Fibroblast of lung (primary cell): ENCODE measurements around the gene DPP7. TPM values are rescaled to one million over a fixed set of nuclear protein-coding genes. Genes with fewer than 3 reads are reported as not detected.

Experiments
- DNase-seq, 2 donors: peaks; one replicate each; pipeline versions ENCODE4 v3.0.0 to v3.0.0-alpha.2; 2010; ENCODE audit warnings: low read depth in 2 of 2
- H2AFZ ChIP-seq: 2 replicates; pipeline ENCODE4 v1.5.1; 2012; ENCODE audit warnings: low read length, control low read depth, inconsistent platforms
- H3K27ac ChIP-seq: 2 replicates; pipeline ENCODE4 v1.5.1; 2011; ENCODE audit warnings: low read length, control low read depth; ENCODE audit not compliant: insufficient read depth
- H3K27me3 ChIP-seq: 2 replicates; pipeline ENCODE4 v1.5.1; 2011; ENCODE audit warnings: mild to moderate bottlenecking, low read length; ENCODE audit not compliant: control insufficient read depth, insufficient read depth
- H3K36me3 ChIP-seq: 2 replicates; pipeline ENCODE4 v1.5.1; 2011; ENCODE audit warnings: low read length; ENCODE audit not compliant: control insufficient read depth, insufficient read depth
- H3K4me1 ChIP-seq: 2 replicates; pipeline ENCODE4 v1.5.1; 2011; ENCODE audit warnings: low read length; ENCODE audit not compliant: control insufficient read depth, insufficient read depth; ENCODE audit errors: extremely low read depth
- H3K4me2 ChIP-seq: 2 replicates; pipeline ENCODE4 v1.5.1; 2011; ENCODE audit warnings: low read length, control low read depth; ENCODE audit not compliant: insufficient read depth; ENCODE audit errors: extremely low read depth
- H3K4me3 ChIP-seq, 4 experiments: fragments of 200-600 bp in 1 of 4; sonication (generic) in 1 of 4; replicated peaks in 1 of 4; 2 replicates each; pipeline ENCODE4 v1.5.1; 2011 to 2016; ENCODE audit warnings: low read length in 4 of 4, low read depth in 3 of 4, mild to moderate bottlenecking in 3 of 4, control low read depth in 2 of 4, inconsistent platforms in 1 of 4, mixed read lengths in 1 of 4; ENCODE audit not compliant: insufficient read depth in 1 of 4; ENCODE audit errors: control extremely low read depth in 1 of 4
- H3K79me2 ChIP-seq: 2 replicates; pipeline ENCODE4 v1.5.1; 2012; ENCODE audit warnings: mild to moderate bottlenecking, low read length, inconsistent platforms; ENCODE audit not compliant: control insufficient read depth, insufficient read depth
- H3K9ac ChIP-seq: 2 replicates; pipeline ENCODE4 v1.5.1; 2011; ENCODE audit warnings: mild to moderate bottlenecking, low read length, control low read depth; ENCODE audit not compliant: insufficient read depth
- H3K9me3 ChIP-seq: 2 replicates; pipeline ENCODE4 v1.5.1; 2012; ENCODE audit warnings: low read depth, low read length; ENCODE audit not compliant: control insufficient read depth, insufficient read depth
- H4K20me1 ChIP-seq: 2 replicates; pipeline ENCODE4 v1.5.1; 2011; ENCODE audit warnings: low read length; ENCODE audit not compliant: control insufficient read depth, insufficient read depth; ENCODE audit errors: extremely low read depth
- CTCF ChIP-seq, 2 donors: IDR thresholded peaks in 1 of 2; conservative IDR thresholded peaks in 1 of 2; 1 replicate in 1 of 2; 2 replicates in 1 of 2; pipeline ENCODE4 v1.5.1; 2011 to 2012; ENCODE audit warnings: low read length in 2 of 2, control low read depth in 1 of 2, inconsistent platforms in 1 of 2, low read depth in 1 of 2, mild to moderate bottlenecking in 1 of 2
- EZH2 ChIP-seq: IDR thresholded peaks from 2 replicates; pipeline ENCODE4 v1.5.1; 2012; ENCODE audit warnings: low read length, control low read depth, mild to moderate bottlenecking; ENCODE audit errors: missing control alignments
- polyA plus RNA-seq, 2 donors: library from polyadenylated mRNA; depleted of rRNA in 1 of 2; stranded (reverse) in 1 of 2; unstranded in 1 of 2; fragments of >200 nt; gene quantifications; 2 replicates each; pipeline ENCODE4 v1.2.1, GENCODE V29; 2011 to 2012; ENCODE audit warnings: missing spikeins in 1 of 2
- total RNA-seq: library from RNA; depleted of rRNA; stranded (reverse); fragments of >200 nt; gene quantifications from 2 replicates; pipeline ENCODE4 v1.2.1, GENCODE V29; 2014

DPP7 gene
- total and polyA plus RNA-seq, 2 donors (not counting 1 experiment from before 2014, with no cell fraction given) = 28.6 to 126 TPM

GRCh38 chr9:137078701-137079400, 35.7 kb downstream of the DPP7 start:
- Histone ChIP-seq H3K4me2 (peak overlapping the region; percentile 75), H3K9ac (no peak overlapping the region), H3K4me1 (peaks cover 24% of the 10 kb centered on the region), H3K27me3 (no peaks in the 10 kb centered on the region), H3K36me3 (peaks cover 40% of the 10 kb centered on the region), H3K79me2 (peaks cover 22% of the 10 kb centered on the region), H3K4me3 (peak overlapping the region; percentile 61 to 80 (median 73)), H3K9me3 (no peaks in the 10 kb centered on the region), H2AFZ (no peak overlapping the region), H4K20me1 (no peaks in the 10 kb centered on the region), H3K27ac (no peak overlapping the region)
- no peak for TF ChIP-seq CTCF (conservative IDR thresholded peaks at IDR 0.05 in 1 of 2, IDR thresholded peaks at IDR 0.05 in 1 of 2; ENCODE audit: low read depth in 1 of 2, low read length in 2 of 2)
- DNase-seq = no peak

GRCh38 chr9:137077758-137078693, 36.5 kb downstream of the DPP7 start:
- peaks cover 22% of the 10 kb centered on the region for H3K79me2 ChIP-seq
- no peaks in the 10 kb centered on the region for H4K20me1 ChIP-seq
- H3K9me3 ChIP-seq = no peaks in the 10 kb centered on the region
- H3K4me3 ChIP-seq = peak overlapping the region; percentile 61 to 80 (median 73)
- no peak for DNase-seq
- no peak overlapping the region for H2AFZ ChIP-seq
- no peaks in the 10 kb centered on the region for H3K27me3 ChIP-seq
- no peak for TF ChIP-seq CTCF (conservative IDR thresholded peaks at IDR 0.05 in 1 of 2, IDR thresholded peaks at IDR 0.05 in 1 of 2; ENCODE audit: low read depth in 1 of 2, low read length in 2 of 2)
- no peak for TF ChIP-seq EZH2
- H3K4me1 ChIP-seq = peaks cover 15% of the 10 kb centered on the region
- peak overlapping the region; percentile 44 for H3K27ac ChIP-seq
- peak overlapping the region; percentile 75 for H3K4me2 ChIP-seq
- H3K9ac ChIP-seq = peak overlapping the region; percentile 59
- peaks cover 38% of the 10 kb centered on the region for H3K36me3 ChIP-seq
